Anterior cingulate cortex (tissue), 58 donors: ENCODE data around the gene PRR23E.

ENCODE experiments used
- DNase-seq, 58 donors: peaks; one replicate each; lab custom pipeline; 2025; lab: John Stamatoyannopoulos, UW

Gene PRR23E, protein sequence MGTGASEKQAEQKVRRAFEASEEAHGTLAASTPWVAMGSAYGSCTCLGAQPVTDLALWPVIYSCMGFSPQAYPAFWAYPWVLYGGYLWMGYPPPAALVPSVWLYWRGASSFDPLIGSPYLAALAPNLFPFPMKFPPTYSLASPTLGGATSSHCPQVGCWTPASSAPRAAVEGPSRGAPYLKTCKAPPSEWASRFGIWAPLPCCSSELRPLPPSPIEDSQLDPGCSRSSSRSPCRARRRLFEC

DNA sequence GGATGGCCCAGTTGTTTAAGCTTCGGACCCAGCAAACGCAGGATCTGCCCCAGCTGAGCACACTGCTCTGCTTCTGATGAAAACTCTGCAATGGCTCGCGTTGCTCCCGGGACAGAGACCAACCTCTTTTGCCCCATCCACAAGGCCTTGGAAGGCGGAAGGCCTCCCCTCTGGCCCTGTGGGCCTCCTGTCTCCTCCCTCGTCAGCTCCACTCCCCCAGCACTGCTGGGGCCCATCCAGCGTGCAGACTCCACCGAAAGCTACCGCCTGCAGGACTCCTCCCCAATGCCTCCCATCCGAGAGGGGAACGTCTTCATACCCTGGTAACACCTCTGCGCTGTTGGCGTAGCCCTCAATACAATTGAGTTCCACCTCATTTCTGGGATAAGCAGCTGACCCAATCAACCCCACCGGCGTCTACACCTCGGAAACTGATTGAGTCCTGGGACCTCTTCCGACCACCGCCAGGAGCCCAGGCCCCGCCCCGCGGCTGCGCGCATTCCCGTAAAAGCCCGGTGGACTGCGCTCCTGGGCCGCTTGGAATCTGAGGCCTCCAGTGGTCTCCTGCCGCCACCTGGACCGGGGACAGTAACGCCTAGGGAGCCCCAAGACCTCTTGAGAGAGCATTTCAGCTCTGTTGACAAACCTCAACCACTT lies at the start of gene PRR23E:
PRR23E (plus strand) TSS at position 556 of the 657 bp plus-strand sequence. CDS start 3,555 bp downstream, outside the sequence.
- no peak for DNase-seq

DNA sequence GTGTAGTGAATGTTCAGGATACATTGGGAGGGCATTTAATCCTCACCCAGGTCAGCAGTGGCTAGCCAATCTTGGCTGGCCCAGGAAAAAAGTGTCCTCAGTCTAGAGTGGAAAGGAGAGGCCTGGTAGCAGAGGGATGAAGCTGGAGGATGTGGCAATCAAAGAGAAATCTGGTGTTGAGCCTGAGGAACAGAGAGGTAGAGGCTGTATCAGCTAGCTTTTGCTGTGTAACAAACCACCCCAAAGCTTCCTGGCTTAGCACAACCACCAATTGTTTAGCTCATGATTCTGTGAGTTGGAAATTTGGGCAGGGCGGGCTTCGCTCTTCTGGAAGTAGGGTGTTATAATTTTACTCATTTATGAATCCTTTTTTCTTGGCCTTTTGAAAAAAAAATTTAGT lies 49.8 kb upstream of the PRR23E start:
- no peak for DNase-seq

DNA sequence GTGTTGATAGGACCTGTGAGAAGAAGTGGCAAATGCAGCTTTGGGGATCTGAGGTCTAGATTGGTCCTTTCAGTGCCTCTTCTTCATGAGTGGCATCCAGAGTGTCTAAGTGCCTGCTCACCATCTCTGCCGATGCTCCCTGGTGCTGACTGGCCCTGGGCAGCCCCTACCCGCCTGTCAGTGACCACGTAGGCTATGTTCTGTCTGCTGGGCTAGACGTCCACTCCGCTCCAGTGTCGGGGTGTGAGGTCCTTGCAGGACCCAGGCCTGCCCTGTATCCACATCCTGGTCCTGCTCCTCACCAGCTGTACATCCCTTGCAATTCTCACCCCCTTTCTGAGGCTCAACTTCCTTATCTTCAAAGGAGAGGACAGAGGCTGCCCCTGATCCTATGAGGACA lies 48.3 kb upstream of the PRR23E start:
- DNase-seq: no peak

DNA sequence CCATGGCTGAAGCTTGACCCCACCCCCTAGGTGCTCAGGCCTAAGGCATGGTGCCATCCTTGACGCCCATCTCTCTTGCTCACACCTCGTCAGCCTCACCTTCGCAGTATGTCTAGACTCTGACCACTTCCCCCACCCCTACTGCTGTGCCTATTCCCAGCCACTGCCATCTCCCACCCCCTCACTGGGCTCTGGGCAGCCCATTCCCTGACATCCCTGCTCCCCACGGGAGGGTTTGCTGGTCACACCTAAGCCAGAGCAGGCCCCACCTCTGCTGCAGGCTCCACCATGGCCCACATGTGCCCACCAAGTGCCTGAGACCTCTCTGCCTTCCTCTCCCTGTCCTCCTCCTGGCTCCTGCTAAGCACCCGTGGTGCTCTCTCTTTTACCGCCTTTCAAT lies 47.7 kb upstream of the PRR23E start:
- DNase-seq: no peak

DNA sequence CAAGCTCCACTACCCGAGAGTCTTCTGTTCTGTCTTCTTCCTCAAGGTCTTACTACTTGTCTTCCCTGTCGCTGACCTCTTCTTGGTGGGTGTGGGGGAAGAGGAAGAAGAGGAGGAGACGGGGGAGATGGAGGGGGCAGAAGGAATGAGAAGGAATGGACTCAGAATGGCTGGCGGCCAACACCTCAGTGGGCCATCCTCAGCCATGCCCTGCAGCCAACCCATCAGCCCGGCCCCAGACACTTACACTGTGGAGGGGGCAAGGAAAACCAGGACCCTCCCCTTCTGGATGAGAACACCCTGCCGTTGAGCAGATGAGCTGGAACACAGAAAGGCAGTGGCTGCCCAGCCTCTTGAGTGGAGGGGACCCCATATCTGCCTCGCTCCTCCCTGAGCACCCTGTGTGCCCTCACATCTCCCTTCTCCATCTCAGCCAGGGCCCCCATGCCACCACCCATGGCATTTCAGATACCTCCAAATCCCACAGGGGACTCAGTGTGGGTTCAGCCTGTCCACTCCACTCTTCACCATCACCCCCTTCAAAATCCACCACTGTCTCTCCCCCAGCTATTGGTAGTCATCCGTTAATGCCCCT lies 45.5 kb upstream of the PRR23E start:
- no peak for DNase-seq

DNA sequence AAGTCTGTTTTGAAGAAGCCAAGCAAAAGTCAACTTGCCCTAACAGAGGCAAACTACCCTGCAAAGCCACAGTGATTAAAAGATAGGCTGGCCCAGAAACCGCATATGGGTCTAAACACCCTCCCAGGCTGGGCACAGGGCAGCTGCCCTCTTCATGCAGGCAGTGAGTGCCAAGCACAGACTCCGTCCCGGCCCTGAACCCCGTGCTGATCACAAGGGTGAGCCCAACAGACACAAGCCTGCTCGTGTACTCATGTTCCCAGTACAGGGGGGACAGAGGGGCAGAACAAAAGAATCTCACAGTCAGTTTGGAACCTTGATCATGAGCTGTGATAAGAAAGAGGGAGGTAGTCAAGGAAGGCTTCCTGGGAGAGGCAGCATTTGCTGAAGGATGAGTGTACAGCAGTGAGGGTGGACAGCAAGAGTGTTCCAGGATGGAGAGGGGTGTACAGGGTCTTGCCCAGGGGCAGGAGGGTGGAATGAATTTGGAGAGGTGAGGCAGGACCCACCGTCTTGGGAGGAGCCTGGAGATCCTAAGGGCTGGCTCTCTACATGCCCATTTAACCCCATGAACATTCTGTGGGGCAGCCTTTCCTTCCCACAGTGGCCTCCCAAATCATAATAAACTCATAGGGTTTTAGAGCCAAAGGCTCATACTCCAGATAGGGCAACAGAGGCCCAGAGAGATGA lies 43.2 kb upstream of the PRR23E start:
- no peak for DNase-seq

DNA sequence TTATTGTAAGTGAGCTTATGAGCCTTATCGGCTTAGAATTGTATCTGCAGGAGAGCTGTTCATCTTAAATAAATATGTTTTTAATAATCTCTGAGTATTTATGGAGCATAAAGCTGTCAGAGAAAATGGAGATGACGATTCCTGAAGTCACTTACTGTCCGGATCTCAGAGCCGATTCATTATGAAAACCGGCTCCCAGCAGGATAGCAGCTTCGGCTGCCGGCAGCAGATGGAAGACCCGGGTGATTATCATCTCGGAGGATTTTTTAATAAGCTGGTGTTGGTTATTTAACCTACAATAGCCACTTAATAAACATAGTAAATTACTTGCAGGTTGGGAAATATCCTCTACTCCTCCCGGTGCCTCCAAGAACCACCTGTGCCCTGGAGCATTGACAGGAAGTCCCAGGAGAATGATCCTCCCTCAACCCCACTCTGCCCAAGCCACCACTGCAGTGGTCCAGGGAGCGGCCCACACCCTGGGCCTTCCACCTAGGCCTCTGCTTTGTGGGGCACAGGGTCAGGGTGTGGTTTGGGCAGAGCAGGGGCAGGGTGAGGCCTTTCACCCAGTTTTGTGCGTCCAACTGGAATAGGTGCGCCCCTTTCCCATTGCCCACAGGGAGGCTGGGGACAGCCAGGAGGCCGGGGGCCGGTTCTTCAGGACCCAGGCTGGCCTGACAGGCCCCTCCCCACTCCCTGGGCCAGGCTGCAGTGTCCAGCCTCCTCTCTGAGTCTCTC lies 42.2 kb upstream of the PRR23E start:
- DNase-seq: no peak

DNA sequence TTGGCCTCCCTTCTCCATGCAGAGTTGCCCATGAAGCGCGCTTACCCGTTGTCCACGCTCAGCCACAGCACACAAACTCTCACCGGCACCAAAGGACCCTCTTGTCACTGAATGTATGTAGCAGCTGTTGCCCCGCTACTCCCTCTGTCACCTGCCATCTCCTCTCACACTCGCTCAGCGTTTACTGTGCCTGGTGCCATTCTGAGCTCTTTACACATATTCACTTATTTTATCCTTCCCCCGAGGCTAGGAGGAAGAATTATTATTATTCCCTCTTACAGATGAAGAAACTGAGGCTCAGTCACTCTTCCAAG lies 41.7 kb upstream of the PRR23E start:
- DNase-seq: no peak

DNA sequence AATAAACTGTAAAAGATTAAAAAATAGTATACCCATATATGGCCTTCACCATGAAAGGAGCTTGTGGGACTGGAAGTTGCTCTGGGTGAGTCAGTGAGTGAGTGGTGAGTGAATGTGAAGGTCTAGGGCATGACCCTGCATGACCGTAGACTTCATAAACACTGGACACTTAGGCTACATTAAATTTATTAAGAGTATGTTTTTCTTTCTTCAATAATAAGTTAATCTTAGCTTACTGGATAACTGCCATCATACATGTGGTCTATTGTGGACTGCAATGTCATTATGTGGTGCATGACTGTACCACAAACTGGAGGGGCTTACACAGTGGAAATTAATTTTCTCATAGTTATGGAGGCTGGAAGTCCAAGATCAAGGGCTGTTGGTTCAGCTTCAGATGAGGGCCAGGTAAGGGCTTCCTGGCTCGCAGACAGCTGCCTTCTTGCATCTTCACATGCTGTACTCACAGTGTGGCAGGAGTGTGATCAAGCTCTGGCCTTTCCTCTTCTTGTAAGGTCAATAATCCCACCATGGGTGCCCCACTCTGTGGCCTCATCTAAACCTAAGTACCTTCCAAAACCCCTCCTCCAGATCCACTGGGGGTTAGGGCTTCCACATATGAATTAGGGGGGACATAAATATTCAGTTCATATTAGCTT lies 40.8 kb upstream of the PRR23E start:
- DNase-seq: no peak

DNA sequence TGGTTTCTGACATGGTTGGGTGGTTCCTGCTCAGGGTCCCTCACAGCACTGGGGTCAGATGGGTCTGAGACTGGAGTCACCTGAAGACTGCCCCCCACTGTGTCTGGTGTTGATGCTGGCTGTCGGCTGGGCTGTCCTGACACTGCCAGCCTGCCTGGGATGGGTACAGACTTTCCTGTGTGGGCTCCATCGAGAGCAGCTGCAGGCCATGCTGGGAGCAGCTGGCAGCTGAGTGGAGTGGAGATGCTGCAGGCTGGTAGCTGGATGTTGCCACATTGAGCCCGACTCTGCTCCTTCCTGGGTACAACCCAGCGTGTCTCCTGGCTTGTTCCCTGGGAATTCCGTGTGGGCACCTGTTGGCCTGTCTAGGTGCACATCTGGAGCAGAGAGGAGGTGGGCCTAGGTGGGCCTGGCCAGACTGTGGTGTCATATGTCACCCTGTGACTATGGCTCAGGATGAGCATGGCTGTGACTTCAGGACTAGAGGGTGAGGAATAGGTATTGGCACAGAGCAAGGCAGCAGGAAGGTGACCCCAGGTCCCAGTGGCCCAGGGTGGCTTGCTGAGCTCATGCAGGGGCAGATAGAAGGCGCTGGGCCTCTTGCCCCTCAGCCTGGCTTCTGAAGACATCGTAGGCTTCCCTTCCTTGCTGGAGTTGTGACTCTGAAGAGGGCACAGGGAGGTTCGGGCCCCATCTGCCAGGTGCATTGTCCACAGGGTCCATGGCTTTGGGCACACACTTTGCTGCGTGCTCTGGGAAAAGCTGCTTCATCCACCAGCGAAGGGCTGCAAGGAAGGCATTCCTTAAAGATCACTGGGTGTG lies 40.0 kb upstream of the PRR23E start:
- DNase-seq: no peak

DNA sequence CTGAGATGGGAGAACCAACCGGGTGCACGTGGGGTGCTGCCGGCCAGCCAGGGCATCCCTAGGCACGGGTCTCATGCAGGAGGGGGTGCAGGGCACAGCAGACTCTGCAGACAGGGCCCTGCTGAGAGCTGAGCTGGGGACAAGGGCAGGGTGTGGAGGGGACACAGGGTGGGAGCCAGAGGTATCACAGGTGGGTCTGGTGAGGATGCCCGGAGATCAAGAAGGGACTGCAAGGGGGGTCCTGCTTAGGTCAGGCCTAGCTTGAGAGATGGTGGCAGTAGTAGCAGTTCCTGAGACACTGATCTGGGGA lies 39.5 kb upstream of the PRR23E start:
- DNase-seq: no peak

DNA sequence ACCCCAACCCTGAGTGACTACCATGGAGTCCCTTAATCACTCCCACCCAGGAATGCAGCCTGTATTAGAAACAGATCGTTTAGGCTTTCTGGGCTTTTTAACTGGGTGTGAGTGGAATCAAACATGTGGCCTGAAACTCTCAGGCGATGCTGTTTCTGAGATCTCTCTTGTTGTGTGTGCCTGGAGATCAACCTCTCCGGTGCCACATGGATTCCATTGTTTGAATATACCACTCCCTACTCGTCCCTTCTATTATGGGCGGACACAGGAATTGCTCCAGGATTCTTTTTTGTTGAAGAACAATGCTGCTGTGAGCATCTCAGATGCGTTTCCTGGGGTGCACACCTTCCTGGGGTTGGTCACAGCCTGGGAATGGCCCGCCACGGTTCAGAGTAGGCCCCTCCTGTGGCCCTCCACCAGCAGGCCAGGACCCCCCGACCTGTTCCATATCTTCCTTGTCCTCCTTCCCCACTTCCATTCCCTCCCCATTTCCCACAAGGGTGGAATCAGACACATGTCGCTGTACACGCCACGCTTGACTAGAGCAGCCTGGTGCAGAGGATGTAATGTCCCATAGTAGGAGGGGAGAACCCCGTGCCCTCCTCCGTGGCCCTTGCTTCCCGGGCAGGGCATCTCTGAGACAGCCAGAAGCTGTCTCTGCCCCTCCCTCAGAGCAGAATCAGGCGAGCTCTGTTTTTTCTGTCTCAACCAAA lies 36.4 kb upstream of the PRR23E start:
- no peak for DNase-seq

DNA sequence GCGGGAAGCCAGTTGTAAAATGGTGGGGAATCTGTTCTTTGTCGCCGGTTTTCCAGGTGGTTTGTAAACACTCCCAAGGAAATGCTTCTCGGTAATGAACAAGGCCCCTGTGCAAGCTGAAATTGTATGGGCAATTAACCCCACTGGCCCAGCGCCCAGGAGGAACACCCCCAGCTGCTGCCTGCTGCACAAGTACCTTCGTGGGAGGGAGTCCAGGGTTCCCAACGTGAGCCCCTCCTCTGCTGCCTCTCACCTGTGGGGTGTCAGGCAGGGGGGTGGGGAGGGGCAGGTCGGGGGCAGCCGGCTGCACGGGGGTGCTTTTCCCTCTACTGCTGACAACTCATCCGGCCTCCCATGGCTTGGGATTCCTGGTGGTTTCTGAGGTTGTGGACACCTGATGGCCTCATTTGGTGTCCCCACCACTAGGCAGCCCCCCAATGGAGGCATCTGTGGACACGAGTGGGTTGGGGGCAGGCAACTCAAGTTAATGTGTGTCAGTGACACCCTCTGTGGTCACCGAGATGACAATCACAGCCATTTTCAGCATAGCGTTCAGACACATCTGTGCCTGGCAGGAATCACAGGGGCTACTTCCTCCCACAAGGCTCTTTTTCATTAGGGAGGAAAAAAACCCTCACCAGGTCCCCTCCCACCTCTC lies 35.6 kb upstream of the PRR23E start:
- DNase-seq: no peak

DNA sequence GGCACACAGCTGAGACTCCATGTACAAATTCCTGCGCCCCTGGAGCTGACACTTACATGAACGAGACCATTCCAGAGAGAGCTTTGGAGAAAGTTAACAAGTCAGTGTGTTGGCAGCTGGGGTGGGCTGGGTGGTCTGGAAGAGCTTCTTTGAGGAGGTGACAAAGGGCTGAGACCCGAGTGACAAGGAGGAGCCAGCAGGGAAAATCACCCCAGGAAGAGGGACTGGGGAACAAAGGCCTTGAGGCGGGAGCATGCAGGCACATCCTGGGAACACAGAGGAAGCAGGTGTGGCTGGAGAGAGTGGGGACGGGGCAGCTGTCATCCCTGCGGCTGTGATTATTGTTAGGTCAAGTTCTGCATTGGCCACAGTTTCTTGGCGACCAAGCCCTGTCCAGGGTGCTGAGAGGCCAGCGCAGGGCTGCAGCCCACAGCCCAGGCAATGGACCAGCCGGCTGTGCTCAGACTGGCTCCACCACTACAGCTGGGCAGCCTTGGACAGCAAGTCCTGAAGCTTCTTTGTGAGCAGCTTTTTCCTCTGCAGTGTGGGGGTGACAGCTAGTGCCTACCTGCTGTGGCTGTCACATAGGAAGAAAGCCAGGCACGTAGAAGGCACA lies 34.2 kb upstream of the PRR23E start:
- peak in 1 of 58 donors; percentile 19 for DNase-seq

DNA sequence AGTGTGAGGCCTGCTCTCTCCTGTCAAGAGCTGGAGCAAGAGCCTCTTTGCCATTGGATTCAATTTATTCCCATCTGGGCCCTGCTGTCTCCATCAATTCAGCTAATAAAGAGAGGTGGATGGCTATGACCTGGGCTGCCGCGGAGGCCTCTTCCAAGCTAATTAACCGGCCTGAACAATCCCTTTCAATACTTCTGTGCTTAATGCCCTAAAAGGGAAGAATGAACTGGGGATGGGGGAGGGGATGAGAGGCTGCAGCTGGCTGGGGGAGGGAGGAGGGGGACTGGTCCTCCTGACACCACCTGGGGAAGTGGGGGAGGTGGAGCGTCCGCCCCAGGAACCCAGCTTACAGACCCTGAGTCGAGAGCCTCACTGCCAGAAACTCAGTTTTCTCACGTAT lies 33.4 kb upstream of the PRR23E start:
- DNase-seq: no peak

DNA sequence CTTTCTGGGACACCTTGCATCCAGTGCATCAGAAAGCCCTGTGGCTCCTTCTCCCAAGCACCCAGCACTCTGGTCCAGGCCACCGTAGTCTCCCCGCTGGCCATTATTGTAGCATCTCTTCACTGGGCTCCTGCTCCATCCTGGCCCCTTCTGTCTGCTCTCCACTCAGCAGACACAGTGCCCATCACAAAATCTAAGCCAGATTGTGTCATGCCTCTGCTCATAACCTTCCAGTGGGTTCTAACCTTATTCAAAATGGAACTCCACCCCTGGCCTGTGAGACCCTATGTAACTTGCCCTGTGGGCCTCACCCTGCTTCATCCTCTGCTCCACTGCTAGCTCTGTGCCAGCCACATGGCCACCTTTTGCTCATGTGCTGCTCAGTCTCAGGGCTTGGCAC lies 31.7 kb upstream of the PRR23E start:
- DNase-seq: no peak

DNA sequence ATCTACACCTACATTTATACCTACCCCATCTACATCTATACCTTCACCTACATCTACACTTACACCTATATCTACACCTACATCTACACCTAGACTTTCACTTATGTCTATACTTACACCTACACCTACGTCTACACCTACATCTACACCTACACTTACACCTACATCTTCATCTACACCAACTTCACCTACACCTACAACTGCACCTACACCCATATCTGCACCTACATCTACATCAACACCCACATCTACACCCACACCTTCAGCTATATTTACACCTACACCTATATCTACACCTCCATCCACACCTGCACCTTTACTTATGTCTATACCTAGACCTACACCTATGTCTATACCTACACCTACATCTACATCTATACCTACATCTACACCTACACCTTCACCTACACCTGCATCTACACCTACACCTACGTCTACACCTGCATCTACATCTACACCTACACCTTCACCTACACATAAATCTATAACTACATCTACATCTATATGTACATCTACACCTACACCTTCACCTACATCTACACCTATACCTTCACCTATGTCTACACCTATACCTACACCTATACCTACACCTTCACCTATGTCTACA lies 30.9 kb upstream of the PRR23E start:
- no peak for DNase-seq
